ENCODE measurements around the gene TMEM178A. TPM values are rescaled to one million over a fixed set of nuclear protein-coding genes. Genes with fewer than 3 reads are reported as not detected.

TMEM178A gene
- polyA plus RNA-seq, 1 donor, result 102 TPM

DNA sequence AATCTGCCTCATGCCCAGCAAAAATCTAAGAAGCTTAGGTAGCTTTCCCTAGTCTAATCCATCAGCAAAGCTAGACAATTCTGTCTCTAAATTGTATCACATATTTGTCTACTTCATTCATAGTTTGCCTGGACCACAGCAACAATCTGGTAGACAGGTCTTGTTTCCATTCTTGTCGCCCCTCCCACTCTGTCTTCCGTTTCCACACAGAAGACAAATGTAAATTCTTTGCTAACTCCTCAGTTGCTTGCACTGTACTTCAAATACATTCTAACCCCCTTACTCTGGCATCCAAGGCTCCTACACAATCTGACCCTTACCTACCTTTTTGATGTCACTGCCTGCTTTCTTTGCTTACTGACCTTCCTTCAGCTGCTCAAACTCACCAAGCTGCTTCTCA is 73.2 kb downstream of the TMEM178A start:
- no peak for DNase-seq

GRCh38 chr2:39739386-39739785 is 73.7 kb downstream of the TMEM178A start:
- no peak for DNase-seq

GRCh38 chr2:39741871-39742270 is 76.2 kb downstream of the TMEM178A start:
- DNase-seq, result no peak

DNA sequence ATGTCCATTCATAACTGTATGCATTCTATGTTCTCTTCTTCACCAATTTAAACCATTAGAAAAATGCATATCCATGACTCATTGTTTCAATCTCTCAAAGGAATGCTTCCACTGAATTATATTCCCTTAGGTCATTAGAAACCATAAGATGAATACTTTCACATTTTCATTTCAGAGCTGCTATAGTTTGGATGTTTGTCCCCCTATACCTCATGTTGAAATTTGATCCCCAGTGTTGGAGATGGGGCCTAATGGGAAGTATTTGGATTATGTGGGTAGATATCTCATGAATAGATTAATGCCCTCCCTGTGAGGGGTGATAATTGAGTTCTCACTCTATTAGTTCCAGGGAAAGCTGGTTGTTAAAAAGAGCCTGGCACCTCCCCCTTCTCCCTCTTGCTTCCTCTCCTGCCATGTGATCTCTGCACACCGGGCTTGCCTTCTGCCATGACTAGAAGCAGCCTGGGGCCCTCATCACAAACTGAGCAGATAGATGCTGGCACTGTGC is 77.6 kb downstream of the TMEM178A start:
- no peak for DNase-seq

GRCh38 chr2:39755466-39755865 is 89.7 kb downstream of the TMEM178A start:
- DNase-seq, result no peak

DNA sequence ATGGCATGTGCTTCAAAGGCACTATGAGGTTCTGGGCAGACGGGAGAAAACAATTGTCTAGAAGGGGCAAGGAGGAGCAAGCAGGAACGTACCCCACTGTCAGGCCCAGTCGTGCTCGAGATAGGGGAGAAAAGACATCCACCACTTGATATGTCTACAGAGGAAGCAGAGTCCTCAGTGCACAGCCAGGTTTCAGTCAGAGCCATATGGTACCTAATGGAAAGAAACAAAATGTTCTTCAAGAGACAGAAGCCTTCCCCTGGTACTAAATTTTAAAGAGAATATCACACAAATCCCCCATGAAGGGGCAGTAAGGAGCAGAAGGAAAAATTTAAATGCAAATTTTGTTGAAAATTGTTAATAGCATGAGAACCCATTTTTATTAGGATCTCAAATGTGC is 91.4 kb downstream of the TMEM178A start:
- no peak for DNase-seq

- no peak for DNase-seq
Measured at GRCh38 chr2:39762448-39762847, 96.7 kb downstream of the TMEM178A start.

Other genes with a start within 250 kb of the TMEM178A start
- gene MAP4K3, start 228.6 kb upstream of the TMEM178A start, polyA plus RNA-seq (ENCODE audit: insufficient read length), result 98.1 TPM
- gene THUMPD2, start 113.3 kb downstream of the TMEM178A start, polyA plus RNA-seq (ENCODE audit: insufficient read length), result 26.4 TPM